GM19043 (cell line): ENCODE measurements around the gene ACKR1.

Experiments
- ATAC-seq: cut with Tn5 transposase; IDR thresholded peaks from one replicate; pipeline ENCODE4 v1.9.1; 2021; ENCODE audit warnings: low read depth; ENCODE audit not compliant: unreplicated experiment

Gene ACKR1

DNA sequence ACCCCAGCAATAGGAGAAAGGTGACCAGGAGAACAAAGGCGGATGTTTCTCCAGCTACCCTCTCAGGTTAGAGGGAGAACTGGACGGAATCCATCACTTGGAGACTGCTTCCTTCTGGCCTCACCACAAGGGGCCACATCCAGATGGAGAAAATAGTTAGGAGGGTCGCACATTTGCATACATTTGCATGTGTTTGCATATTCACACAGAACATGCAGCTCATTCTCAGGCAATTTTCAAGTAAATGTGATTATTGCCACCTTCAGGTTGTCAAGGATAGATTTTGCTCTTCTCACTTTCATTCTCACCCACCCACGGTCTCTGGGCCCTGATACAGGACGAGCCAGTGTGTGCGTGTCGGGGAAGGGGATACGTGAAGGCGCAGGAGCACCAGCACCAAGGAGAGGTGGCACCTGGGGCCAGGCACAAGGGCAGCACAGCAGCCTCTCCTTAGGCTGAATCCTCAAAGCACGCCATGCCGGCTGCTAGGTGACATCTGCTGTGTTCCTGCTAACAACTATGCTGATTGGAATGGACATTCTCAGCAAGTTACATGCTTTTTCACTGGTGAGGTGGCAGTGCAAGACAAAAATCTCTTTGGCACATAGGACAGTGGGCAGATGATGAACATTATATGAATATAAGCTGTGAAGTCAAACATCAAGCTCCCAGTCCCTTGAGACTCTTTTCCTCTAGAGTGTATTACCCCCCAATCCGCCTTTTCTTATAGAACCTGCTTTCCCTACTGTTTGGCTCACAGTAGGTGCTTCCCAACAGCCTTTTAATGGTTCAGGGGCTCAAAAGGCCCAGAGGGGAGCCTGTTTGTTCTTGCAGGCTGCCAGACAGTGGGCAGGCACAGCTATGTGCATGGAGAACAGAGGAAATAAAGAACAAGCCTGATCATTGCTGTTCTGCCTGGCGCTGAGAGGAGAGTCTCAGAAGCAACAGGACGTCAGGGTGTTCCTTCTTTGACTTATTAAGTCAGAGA lies 14.3 kb downstream of the ACKR1 start:
- ATAC-seq: no peak

DNA sequence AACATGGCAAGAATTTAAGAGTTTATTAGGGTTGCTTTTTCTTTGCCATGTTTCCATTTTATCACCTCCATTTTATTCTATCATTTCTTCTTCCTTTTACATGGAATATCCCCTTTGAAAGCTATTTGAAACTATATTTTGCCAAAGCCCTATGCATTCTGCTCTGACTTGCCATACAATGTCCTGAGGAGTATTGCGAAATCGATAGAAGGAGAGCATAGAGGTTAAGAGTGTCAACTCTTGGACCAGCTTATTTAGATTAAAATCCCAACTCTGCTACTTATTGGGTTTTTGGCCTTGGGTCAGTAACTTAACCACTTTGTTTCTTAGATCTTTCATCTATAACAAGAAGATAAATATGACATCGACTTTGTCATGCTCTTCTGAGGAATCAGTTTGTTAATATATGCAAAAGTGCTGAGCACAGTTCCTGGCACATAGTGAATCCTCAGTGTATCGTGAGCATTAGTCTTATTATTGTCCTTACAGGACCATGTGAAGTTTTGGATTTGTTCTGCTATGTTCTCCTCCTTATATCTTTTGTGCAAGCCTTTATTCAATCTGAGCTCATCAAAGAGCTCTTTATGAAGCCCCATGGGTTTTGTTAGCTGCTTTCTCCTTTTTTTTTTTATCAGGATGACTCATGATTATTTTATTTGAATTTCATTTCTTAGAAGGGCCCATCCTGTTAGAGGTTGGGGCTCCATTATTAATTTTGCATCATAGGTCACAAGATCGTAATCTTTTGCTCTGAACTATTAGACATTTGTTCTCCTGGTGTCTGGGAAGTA lies 17.6 kb downstream of the ACKR1 start:
- no peak for ATAC-seq

DNA sequence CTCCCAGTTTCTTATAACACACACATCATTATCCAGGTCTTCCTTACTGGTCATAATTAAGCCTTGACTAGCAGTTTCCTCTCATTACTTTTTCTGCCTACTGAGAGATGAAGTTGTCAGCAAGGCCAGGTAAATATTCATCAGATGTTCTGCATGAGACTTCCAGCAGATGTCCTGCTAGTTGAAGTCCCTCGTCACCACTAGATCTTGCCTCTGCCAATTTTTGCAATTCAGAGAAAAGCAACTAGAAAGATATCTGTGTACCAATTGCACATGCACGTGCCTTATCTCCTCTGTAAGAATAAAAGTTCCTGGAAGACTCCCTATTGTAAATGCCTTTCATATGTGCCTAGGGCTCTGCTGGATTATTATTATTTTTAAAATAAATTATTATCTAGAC lies 18.3 kb downstream of the ACKR1 start:
- ATAC-seq: no peak

DNA sequence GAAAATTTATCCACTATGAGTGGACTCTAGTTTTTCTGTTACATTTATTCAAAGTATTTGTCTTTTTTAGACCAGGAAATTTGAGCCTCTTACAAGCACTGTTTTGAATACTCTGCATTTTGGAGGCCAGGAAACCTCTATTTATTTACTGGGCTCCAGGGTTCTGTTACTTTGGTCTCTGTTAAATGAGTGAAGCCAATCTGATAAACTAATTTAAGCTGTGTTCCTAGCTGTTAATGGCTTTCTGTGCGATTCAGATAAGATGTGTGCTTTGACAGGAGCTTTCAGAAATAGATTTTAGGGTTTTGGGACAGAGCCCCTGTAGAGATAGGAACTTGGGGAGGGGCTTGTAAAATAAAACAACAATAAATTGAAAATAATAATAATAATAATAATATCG lies 23.9 kb downstream of the ACKR1 start:
- ATAC-seq: no peak

DNA sequence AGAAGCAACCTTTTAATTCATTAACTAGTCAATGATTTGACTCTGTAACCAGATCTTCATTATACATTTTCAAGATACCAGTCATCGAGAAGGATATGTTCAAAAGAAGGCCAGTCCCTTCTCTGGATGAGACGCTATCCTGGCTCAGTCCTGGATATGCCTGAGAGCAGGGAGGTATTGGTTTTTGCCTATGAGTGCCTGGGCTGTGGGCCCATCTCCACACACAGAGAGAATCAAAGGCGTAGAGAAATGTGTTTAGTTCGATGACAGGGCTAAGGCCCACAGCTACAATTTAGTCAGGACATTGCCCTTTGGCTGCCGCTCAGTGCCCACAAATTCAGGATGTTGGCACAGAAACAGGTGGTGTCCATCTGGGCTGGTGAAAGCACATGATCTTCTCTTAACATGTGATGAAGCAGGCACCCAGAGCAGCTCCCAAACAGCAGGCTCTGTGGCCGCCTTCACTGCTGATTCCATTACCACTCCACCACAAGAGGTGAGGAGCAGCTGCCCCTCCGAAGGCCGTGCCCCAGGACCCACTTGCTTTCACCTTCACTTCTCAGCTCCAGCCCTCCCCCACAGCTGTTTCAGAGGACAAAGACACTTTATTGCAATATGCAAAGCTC lies 24.7 kb downstream of the ACKR1 start:
- no peak for ATAC-seq

DNA sequence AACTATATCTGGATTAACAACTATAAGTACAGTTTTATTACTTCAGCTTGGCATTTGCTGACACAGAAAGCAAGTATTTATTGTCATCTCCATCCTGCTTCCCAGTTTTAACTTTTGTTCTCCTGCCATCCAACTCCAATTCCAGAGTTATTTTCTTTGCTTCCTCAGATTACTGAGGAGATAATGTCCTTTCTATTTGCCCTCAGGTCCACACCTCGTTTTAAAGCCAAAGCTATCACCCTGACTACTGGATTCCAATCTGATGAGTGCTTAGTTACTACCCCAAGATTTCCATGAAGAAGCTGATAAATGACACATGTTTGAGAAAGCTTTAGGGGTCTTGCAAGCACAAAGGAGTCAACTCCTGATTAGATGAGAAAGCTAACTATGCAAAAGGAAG lies 25.2 kb downstream of the ACKR1 start:
- no peak for ATAC-seq

DNA sequence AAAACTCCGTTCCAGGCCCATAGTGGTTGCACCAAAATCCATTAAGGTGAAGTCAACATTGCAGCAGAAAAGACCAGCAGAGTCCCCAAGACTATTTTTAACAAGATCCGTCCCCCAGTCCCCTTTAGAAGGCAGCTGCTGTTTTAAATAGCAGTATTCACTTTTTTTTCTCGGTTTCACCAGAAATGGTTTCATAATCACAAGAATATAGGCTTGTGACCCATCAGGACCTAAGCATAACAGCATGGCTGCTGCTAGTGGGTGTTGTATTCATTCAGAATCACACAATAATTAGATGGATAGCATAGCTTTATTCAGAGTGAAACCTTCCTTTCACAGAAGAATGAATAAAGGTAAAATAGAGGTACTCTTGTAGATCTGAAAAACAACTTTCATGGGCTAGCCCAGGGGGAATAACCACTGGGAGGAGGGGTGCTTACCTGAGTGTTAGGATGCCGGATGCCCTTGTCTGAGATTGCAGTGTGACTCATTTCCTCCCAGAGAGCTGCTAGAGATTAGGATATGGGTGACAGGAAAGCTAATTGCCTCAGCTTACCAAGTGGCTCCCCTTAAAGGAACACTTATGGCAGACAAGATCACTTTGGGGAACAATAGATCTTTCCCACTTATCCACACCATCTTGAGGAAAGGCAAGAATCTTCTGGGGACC lies 35.0 kb downstream of the ACKR1 start:
- peak; percentile 84 for ATAC-seq

DNA sequence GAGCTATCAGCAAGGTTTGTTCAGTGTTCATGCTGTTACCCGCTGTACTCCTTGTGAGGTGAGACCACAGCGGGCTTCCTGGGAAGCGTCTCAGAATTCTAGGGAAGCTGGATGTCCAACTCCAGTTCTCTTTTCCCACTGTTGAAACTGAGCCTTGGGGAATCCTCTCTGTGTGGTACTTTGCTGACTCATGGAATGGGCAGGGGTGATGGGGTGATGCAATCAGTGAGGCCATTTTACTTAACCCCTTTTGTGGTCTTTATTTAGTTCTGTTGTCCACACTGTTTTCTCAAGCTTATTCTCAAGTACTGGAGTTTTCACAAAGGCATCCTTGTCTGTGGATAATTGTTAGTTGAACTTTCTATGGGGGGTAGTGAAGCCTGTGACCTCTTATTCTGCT lies 42.6 kb downstream of the ACKR1 start:
- no peak for ATAC-seq

DNA sequence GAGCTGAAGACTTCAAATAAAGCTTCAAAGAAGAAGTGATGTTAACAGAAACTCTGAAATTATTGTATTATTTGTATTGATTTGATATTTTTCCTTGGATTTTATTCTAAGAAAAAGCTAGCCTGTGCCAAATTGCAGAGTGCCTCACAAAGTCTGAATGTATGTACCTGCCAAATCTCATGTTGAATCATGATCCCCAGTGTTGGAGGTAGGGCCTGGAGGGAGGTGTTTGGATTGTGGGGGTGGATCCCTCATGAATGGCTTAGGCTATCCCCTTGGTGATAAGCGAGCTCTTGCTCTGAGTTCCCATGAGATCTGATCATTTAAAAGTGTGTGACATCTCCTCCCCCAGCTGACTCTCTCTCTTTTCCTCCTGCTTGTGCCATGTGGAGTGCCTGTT lies 43.6 kb downstream of the ACKR1 start:
- ATAC-seq: no peak

DNA sequence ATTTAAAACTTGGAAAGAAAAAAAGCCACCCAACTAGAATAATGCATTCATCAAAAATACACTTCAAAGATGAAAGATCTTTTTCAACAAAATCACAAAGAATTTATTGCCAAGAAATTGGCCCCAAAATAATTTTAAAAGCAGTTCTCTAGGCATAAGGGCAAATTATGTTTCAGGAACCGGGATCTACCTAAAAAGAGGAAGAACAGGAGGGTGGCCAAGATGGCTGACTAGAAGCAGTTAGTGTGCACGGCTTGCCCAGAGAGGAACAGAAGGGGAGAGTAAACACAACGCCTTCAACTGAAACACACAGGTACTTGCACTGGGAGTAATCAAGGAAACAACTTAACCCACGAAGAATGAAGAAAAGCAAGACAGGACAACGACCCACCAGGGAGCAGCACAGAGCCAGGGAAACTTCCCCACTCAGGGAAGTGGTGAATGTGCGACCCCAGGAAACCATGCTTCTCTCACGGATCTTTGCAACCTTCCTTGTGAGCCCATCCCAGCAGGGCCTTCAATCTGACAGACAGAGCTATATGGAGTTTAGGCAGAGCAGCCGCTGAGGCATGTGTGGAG lies 46.1 kb downstream of the ACKR1 start:
- no peak for ATAC-seq
